Common myeloid progenitor, CD34-positive (primary cell): Measurements from ENCODE around the gene KCNMB4.

Source experiments
- CTCF ChIA-PET: fragments of 350-600 bp; sonication (Branson Sonifier 250); formaldehyde crosslinking; loops from one replicate; lab custom pipeline; 2021; ENCODE audit warnings: antibody characterized with exemption; lab: Charles Lee
- POLR2A ChIA-PET: fragments of 350-600 bp; sonication (Branson Sonifier 250); formaldehyde crosslinking; loops from one replicate; lab custom pipeline; 2021; ENCODE audit warnings: antibody characterized with exemption; lab: Charles Lee
- DNase-seq, 3 donors: peaks; one replicate each; pipeline versions ENCODE4 v3.0.0 to v3.0.0-alpha.2; 2013
- H3K27ac ChIP-seq, 2 experiments: 1 replicate in 1 of 2; 2 replicates in 1 of 2; pipeline ENCODE4 v1.7.0; 2013; ENCODE audit warnings: inconsistent platforms in 2 of 2, low read length in 2 of 2, mild to moderate bottlenecking in 2 of 2, low read depth in 1 of 2, moderate library complexity in 1 of 2; ENCODE audit not compliant: severe bottlenecking in 2 of 2, insufficient read depth in 1 of 2, poor library complexity in 1 of 2
- H3K27me3 ChIP-seq, 5 experiments: replicated peaks in 2 of 5; 1 replicate in 3 of 5; 2 replicates in 2 of 5; pipeline versions ENCODE4 v1.6.1 to v1.7.0; 2013; ENCODE audit warnings: low read length in 4 of 5, mild to moderate bottlenecking in 2 of 5, moderate library complexity in 2 of 5, inconsistent platforms in 1 of 5; ENCODE audit not compliant: insufficient read depth in 5 of 5, control insufficient read depth in 4 of 5
- H3K36me3 ChIP-seq, 4 experiments: 1 replicate in 2 of 4; 2 replicates in 2 of 4; pipeline versions ENCODE4 v1.6.1 to v1.7.0; 2013; ENCODE audit warnings: low read length in 3 of 4, control low read depth in 1 of 4, mild to moderate bottlenecking in 1 of 4; ENCODE audit not compliant: control insufficient read depth in 4 of 4, insufficient read depth in 4 of 4
- H3K4me1 ChIP-seq, 4 experiments: 1 replicate in 3 of 4; 2 replicates in 1 of 4; pipeline versions ENCODE4 v1.6.1 to v1.7.1; 2013; ENCODE audit warnings: low read length in 3 of 4, mild to moderate bottlenecking in 3 of 4, control low read depth in 1 of 4, inconsistent platforms in 1 of 4, moderate library complexity in 1 of 4; ENCODE audit not compliant: control insufficient read depth in 4 of 4, insufficient read depth in 4 of 4; ENCODE audit errors: control extremely low read depth in 1 of 4
- H3K4me3 ChIP-seq, 7 experiments: 1 replicate in 4 of 7; 2 replicates in 3 of 7; pipeline versions ENCODE4 v1.5.1 to v1.7.0; 2013; ENCODE audit warnings: mild to moderate bottlenecking in 7 of 7, low read length in 6 of 7, moderate library complexity in 6 of 7, inconsistent platforms in 2 of 7, low read depth in 2 of 7, control low read depth in 1 of 7; ENCODE audit not compliant: insufficient read depth in 4 of 7, control insufficient read depth in 1 of 7; ENCODE audit errors: extremely low read depth in 1 of 7
- H3K9me3 ChIP-seq, 5 experiments: 1 replicate in 4 of 5; 2 replicates in 1 of 5; pipeline versions ENCODE4 v1.6.1 to v1.7.1; 2013; ENCODE audit warnings: low read length in 4 of 5, mild to moderate bottlenecking in 2 of 5, inconsistent platforms in 1 of 5, low read depth in 1 of 5, moderate library complexity in 1 of 5; ENCODE audit not compliant: control insufficient read depth in 4 of 5, insufficient read depth in 2 of 5; ENCODE audit errors: control extremely low read depth in 1 of 5
- WGBS: methylation state at CpG from one replicate; pipeline ENCODE4 v1.1.5; 2013; ENCODE audit not compliant: insufficient coverage; 5-methylcytosine and 5-hydroxymethylcytosine counted together

Gene KCNMB4

GRCh38 chr12:70330158-70330557 lies 35.9 kb upstream of the KCNMB4 start:
- no peak for DNase-seq
- POLR2A ChIA-PET = no interaction called here
- H3K27ac ChIP-seq = no peak overlapping the region
- no peaks in the 10 kb centered on the region for H3K4me1 ChIP-seq
- H3K4me3 ChIP-seq = no peak overlapping the region
- H3K9me3 ChIP-seq = peaks cover 0 to 1% (median 0%) of the 10 kb centered on the region in 5 experiments
- H3K27me3 ChIP-seq = no peaks in the 10 kb centered on the region
- CTCF ChIA-PET = no interaction called here
- peaks cover 5 to 33% (median 17%) of the 10 kb centered on the region in 4 experiments for H3K36me3 ChIP-seq
- 100% methylated on average over 2 of the region's 2 CpGs for WGBS

GRCh38 chr12:70332236-70332635 lies 33.9 kb upstream of the KCNMB4 start:
- ChIA-PET CTCF (no interaction called here), POLR2A (no interaction called here)
- no peaks in the 10 kb centered on the region for H3K27me3 ChIP-seq
- DNase-seq = no peak
- no peak overlapping the region for H3K27ac ChIP-seq
- no peaks in the 10 kb centered on the region for H3K4me1 ChIP-seq
- H3K9me3 ChIP-seq = peaks cover 0 to 1% (median 0%) of the 10 kb centered on the region in 5 experiments
- peaks cover 7 to 41% (median 22%) of the 10 kb centered on the region in 4 experiments for H3K36me3 ChIP-seq
- no peak overlapping the region for H3K4me3 ChIP-seq

GRCh38 chr12:70334742-70335141 lies 31.3 kb upstream of the KCNMB4 start:
- WGBS = 100% methylated on average over 6 of the region's 8 CpGs
- no peaks in the 10 kb centered on the region for H3K9me3 ChIP-seq

GRCh38 chr12:70338531-70338930 lies 27.6 kb upstream of the KCNMB4 start:
- no peak overlapping the region for H3K27ac ChIP-seq
- POLR2A ChIA-PET = no interaction called here
- WGBS = 100% methylated on average over 2 of the region's 2 CpGs
- H3K27me3 ChIP-seq = no peaks in the 10 kb centered on the region
- CTCF ChIA-PET = no interaction called here
- DNase-seq = no peak
- peaks cover 23 to 74% (median 45%) of the 10 kb centered on the region in 4 experiments for H3K36me3 ChIP-seq
- H3K9me3 ChIP-seq = no peaks in the 10 kb centered on the region
- no peak overlapping the region for H3K4me3 ChIP-seq
- no peaks in the 10 kb centered on the region for H3K4me1 ChIP-seq

More at GRCh38 chr12:70334742-70335141, 31.3 kb upstream of the KCNMB4 start:
- Histone ChIP-seq H3K27ac (no peak overlapping the region), H3K36me3 (peaks cover 8 to 52% (median 29%) of the 10 kb centered on the region in 4 experiments), H3K27me3 (no peaks in the 10 kb centered on the region), H3K4me1 (no peaks in the 10 kb centered on the region), H3K4me3 (no peak overlapping the region)
- DNase-seq = no peak
- CTCF ChIA-PET = interaction anchor here (0.9 to 1.0 kb wide), 2 partner anchors 14 to 62 kb away, joined by 3 read pairs; no protein-coding TSS in a partner anchor
- POLR2A ChIA-PET = no interaction called here

- H3K27me3 ChIP-seq = no peaks in the 10 kb centered on the region
- no peaks in the 10 kb centered on the region for H3K9me3 ChIP-seq
- no CpG with 5 or more reads among the region's 2 CpGs for WGBS
- no peak overlapping the region for H3K4me3 ChIP-seq
- ChIA-PET CTCF (no interaction called here), POLR2A (no interaction called here)
- no peak overlapping the region for H3K27ac ChIP-seq
- peaks cover 5 to 25% (median 19%) of the 10 kb centered on the region in 4 experiments for H3K36me3 ChIP-seq
- DNase-seq = no peak
- peaks cover 0 to 9% (median 6%) of the 10 kb centered on the region in 4 experiments for H3K4me1 ChIP-seq
Measured at GRCh38 chr12:70351076-70351475, 15.0 kb upstream of the KCNMB4 start.

- H3K9me3 ChIP-seq = no peaks in the 10 kb centered on the region
- peaks cover 0 to 9% (median 6%) of the 10 kb centered on the region in 4 experiments for H3K4me1 ChIP-seq
- CTCF ChIA-PET = no interaction called here
- H3K27ac ChIP-seq = no peak overlapping the region
- H3K4me3 ChIP-seq = no peak overlapping the region
- peak in 1 of 3 donors; percentile 55 for DNase-seq
- WGBS = 100% methylated on average over 1 of the region's 6 CpGs
- POLR2A ChIA-PET = interaction anchor here (0.7 kb wide), 1 partner anchor 105 kb away, joined by 3 read pairs; no protein-coding TSS in a partner anchor
- no peaks in the 10 kb centered on the region for H3K27me3 ChIP-seq
- peaks cover 0 to 12% (median 11%) of the 10 kb centered on the region in 4 experiments for H3K36me3 ChIP-seq
Measured at GRCh38 chr12:70353780-70354660, 12.1 kb upstream of the KCNMB4 start.

- Histone ChIP-seq H3K9me3 (no peaks in the 10 kb centered on the region), H3K4me1 (peaks cover 0 to 9% (median 6%) of the 10 kb centered on the region in 4 experiments), H3K4me3 (no peak overlapping the region), H3K36me3 (peaks cover 0 to 12% (median 9%) of the 10 kb centered on the region in 4 experiments), H3K27ac (no peak overlapping the region), H3K27me3 (no peaks in the 10 kb centered on the region)
- DNase-seq = no peak
- ChIA-PET CTCF (no interaction called here), POLR2A (interaction anchor here (0.6 kb wide), 1 partner anchor 111 kb away, joined by 3 read pairs; no protein-coding TSS in a partner anchor)
- no CpG with 5 or more reads among the region's 3 CpGs for WGBS
Measured at GRCh38 chr12:70354787-70355186, 11.3 kb upstream of the KCNMB4 start.
